GM12878 (cell line): ENCODE measurements around the gene TECPR1. TPM values are rescaled to one million over a fixed set of nuclear protein-coding genes. Genes with fewer than 3 reads are reported as not detected.

Experiments
- BACH1 ChIP-seq: fragments of 450-650 bp; IDR thresholded peaks from 2 replicates; pipeline ENCODE4 v1.6.1; 2017; ENCODE audit warnings: mild to moderate bottlenecking, borderline replicate concordance
- DPF2 ChIP-seq: fragments of 450-650 bp; IDR thresholded peaks from 2 replicates; pipeline ENCODE4 v1.6.1; 2017; ENCODE audit warnings: mild to moderate bottlenecking
- EGR1 ChIP-seq, 2 experiments: IDR thresholded peaks; 1 replicate in 1 of 2; 2 replicates in 1 of 2; pipeline ENCODE4 v1.6.1; 2011 to 2012; ENCODE audit warnings: low read depth in 2 of 2, low read length in 2 of 2, borderline replicate concordance in 1 of 2, mild to moderate bottlenecking in 1 of 2, moderate library complexity in 1 of 2
- HCFC1 ChIP-seq: fragments of 150-350 bp; IDR thresholded peaks from 2 replicates; pipeline ENCODE4 v1.6.1; 2014; ENCODE audit warnings: low read length
- LARP7 ChIP-seq: fragments of 450-650 bp; IDR thresholded peaks from 2 replicates; pipeline ENCODE4 v1.6.1; 2017; ENCODE audit warnings: mild to moderate bottlenecking
- MEF2B ChIP-seq: fragments of 450-650 bp; IDR thresholded peaks from 2 replicates; pipeline ENCODE4 v1.6.1; 2018; ENCODE audit warnings: mild to moderate bottlenecking, moderate library complexity; ENCODE audit not compliant: partially characterized antibody, poor library complexity, severe bottlenecking
- NFIC ChIP-seq: IDR thresholded peaks from 2 replicates; pipeline ENCODE4 v1.6.1; 2012; ENCODE audit warnings: low read depth, mild to moderate bottlenecking, inconsistent platforms, low read length, moderate library complexity
- NR2F1 ChIP-seq: fragments of 450-650 bp; conservative IDR thresholded peaks from 2 replicates; pipeline ENCODE4 v1.6.1; 2017; ENCODE audit warnings: mild to moderate bottlenecking
- POLR2A ChIP-seq: IDR thresholded peaks from 2 replicates; pipeline ENCODE4 v1.6.1; 2011; ENCODE audit warnings: low read depth, mild to moderate bottlenecking, low read length
- POU2F2 ChIP-seq: IDR thresholded peaks from 3 replicates; pipeline ENCODE4 v1.6.1; 2011; ENCODE audit warnings: low read depth, mild to moderate bottlenecking, low read length, borderline replicate concordance
- RUNX3 ChIP-seq: IDR thresholded peaks from 2 replicates; pipeline ENCODE4 v1.6.1; 2012; ENCODE audit warnings: low read length, inconsistent platforms
- TCF3 ChIP-seq: IDR thresholded peaks from 2 replicates; pipeline ENCODE4 v1.6.1; 2012; ENCODE audit warnings: low read depth, mild to moderate bottlenecking, low read length, borderline replicate concordance; ENCODE audit not compliant: insufficient read depth
- USF1 ChIP-seq: IDR thresholded peaks from 2 replicates; pipeline ENCODE4 v1.6.1; 2011; ENCODE audit warnings: borderline replicate concordance, low read depth, mild to moderate bottlenecking, moderate library complexity, mixed read lengths, low read length; ENCODE audit not compliant: insufficient read depth; ENCODE audit errors: extremely low read length
- polyA plus RNA-seq, 11 experiments: library from polyadenylated mRNA; depleted of rRNA in 4 of 11; unstranded in 6 of 11; stranded (reverse) in 5 of 11; fragments of >200 nt; fragmentation: Nextera tagmentation in 4 of 11; fragmentation: Illumina TruSeq in 1 of 11; extraction: Ambion mirVana in 4 of 11; extraction: Trizol in 1 of 11; gene quantifications; 1 replicate in 1 of 11; 2 replicates in 10 of 11; pipeline versions ENCODE4 v1.2.1 to v1.2.3, GENCODE V29; 2011 to 2016; ENCODE audit warnings: inconsistent platforms in 2 of 11, missing spikeins in 2 of 11, low read depth in 1 of 11
- total RNA-seq, 4 experiments: library from RNA; depleted of rRNA in 3 of 4; stranded (reverse); fragments of >200 nt in 3 of 4; fragmentation: Illumina TruSeq in 1 of 4; extraction: Trizol in 1 of 4; gene quantifications; 2 replicates each; pipeline versions ENCODE4 v1.2.1 to v1.2.3, GENCODE V29; 2013 to 2021
- TF ChIP-seq, protein P1 (sequence below): IDR thresholded peaks from 2 replicates; pipeline ENCODE4 v1.6.1; 2011; ENCODE audit warnings: mild to moderate bottlenecking, low read depth, low read length, moderate library complexity; ENCODE audit not compliant: insufficient replicate concordance
- TF ChIP-seq, protein P2 (sequence below): fragments of 450-650 bp; IDR thresholded peaks from 2 replicates; pipeline ENCODE4 v1.6.1; 2016; ENCODE audit warnings: mild to moderate bottlenecking
- TF ChIP-seq, protein P3 (sequence below): IDR thresholded peaks from 2 replicates; pipeline ENCODE4 v1.6.1; 2012; ENCODE audit warnings: improper control_type of control experiment, low read depth, low read length; ENCODE audit not compliant: insufficient replicate concordance
- TF ChIP-seq, protein P4 (sequence below), 3 experiments: IDR thresholded peaks in 2 of 3; conservative IDR thresholded peaks in 1 of 3; 2 replicates each; pipeline ENCODE4 v1.5.1; 2011; ENCODE audit warnings: low read depth in 3 of 3, low read length in 3 of 3, mild to moderate bottlenecking in 3 of 3, control low read depth in 2 of 3, moderate library complexity in 2 of 3, inconsistent platforms in 1 of 3, mixed read lengths in 1 of 3; ENCODE audit not compliant: control insufficient read depth in 2 of 3, insufficient read depth in 1 of 3; ENCODE audit errors: extremely low read depth in 1 of 3

The TECPR1 gene
- total and polyA plus RNA-seq, 10 of the 15 experiments (the other 5 are each of a cell fraction or from before 2014, with no cell fraction given) = 0.26 to 16.8 (median 4.2) TPM

DNA sequence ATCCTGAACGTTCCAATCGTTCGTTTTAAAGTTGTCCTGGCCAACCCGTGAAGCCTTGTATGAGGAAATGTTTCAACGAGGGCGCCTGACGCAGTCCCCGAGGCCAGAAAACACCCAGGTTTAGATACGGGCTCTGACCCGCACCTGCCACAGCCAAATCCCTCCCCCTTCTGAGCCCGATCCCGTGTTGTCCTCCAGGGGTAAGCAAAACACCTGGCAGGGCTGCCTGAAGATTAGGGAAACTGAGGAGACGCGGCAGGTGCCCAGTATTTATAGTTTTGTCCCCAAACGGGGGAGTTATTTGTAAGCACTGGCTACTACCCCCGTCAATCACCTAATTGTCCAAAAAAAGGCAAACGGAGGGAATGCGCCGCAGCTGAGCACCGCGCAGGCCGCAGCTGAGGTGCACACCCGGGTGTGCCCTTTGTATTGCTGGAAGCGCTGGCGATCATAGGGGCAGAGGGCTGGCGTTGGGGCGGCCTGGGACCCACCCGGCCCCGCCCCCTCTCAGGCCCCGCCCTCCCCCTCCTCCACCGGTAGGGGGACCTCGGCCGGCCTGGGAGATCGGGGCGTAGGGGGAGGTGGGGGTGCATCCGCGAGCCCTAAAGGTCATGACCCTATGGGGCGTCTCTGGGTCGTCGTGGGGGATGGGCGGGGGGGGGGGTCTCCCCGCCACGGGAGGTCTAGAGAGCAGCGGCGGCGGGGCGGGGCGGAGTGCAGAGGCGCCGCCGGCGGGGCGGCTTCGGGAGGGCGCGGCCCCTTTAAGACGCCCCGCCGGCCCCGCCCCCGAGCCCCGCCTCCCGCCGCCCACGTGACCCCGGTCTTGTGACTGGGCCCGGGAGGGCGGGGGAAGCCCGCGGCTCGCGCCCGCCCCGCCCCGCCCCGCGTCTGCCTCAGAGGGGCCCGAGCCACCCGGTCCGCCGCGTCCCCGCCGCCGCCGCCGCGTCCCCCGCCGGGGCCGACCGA lies 29.0 kb upstream of the TECPR1 start, which contains the start of gene BRI3 (continued):
- TF ChIP-seq, protein P1, sequence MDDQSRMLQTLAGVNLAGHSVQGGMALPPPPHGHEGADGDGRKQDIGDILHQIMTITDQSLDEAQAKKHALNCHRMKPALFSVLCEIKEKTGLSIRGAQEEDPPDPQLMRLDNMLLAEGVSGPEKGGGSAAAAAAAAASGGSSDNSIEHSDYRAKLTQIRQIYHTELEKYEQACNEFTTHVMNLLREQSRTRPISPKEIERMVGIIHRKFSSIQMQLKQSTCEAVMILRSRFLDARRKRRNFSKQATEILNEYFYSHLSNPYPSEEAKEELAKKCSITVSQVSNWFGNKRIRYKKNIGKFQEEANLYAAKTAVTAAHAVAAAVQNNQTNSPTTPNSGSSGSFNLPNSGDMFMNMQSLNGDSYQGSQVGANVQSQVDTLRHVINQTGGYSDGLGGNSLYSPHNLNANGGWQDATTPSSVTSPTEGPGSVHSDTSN = peak; percentile 58
- no peak for TF ChIP-seq NFIC
- TF ChIP-seq RUNX3 = no peak
- TF ChIP-seq LARP7 = peak; percentile 38; the same call in 1 of the 2 replicates
- TF ChIP-seq POU2F2 = peak; percentile 45; the same call in 1 of the 3 replicates
- TF ChIP-seq TCF3 = 0 out of 2 replicates have a peak, but pooled peaks have one; percentile 20
- TF ChIP-seq NR2F1 = no peak
- TF ChIP-seq, protein P2, sequence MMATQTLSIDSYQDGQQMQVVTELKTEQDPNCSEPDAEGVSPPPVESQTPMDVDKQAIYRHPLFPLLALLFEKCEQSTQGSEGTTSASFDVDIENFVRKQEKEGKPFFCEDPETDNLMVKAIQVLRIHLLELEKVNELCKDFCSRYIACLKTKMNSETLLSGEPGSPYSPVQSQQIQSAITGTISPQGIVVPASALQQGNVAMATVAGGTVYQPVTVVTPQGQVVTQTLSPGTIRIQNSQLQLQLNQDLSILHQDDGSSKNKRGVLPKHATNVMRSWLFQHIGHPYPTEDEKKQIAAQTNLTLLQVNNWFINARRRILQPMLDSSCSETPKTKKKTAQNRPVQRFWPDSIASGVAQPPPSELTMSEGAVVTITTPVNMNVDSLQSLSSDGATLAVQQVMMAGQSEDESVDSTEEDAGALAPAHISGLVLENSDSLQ = peak; percentile 86
- peak; percentile 77 for TF ChIP-seq POLR2A
- TF ChIP-seq DPF2 = no peak
- TF ChIP-seq USF1 = peak; percentile 77
- TF ChIP-seq MEF2B = no peak
- peak in 1 of 2 experiments; percentile 50; a peak in 2 of 3 replicates for TF ChIP-seq EGR1 (IDR thresholded peaks at IDR 0.05; ENCODE audit: borderline replicate concordance in 1 of 2, low read depth in 2 of 2, low read length in 2 of 2)
- TF ChIP-seq, protein P3, sequence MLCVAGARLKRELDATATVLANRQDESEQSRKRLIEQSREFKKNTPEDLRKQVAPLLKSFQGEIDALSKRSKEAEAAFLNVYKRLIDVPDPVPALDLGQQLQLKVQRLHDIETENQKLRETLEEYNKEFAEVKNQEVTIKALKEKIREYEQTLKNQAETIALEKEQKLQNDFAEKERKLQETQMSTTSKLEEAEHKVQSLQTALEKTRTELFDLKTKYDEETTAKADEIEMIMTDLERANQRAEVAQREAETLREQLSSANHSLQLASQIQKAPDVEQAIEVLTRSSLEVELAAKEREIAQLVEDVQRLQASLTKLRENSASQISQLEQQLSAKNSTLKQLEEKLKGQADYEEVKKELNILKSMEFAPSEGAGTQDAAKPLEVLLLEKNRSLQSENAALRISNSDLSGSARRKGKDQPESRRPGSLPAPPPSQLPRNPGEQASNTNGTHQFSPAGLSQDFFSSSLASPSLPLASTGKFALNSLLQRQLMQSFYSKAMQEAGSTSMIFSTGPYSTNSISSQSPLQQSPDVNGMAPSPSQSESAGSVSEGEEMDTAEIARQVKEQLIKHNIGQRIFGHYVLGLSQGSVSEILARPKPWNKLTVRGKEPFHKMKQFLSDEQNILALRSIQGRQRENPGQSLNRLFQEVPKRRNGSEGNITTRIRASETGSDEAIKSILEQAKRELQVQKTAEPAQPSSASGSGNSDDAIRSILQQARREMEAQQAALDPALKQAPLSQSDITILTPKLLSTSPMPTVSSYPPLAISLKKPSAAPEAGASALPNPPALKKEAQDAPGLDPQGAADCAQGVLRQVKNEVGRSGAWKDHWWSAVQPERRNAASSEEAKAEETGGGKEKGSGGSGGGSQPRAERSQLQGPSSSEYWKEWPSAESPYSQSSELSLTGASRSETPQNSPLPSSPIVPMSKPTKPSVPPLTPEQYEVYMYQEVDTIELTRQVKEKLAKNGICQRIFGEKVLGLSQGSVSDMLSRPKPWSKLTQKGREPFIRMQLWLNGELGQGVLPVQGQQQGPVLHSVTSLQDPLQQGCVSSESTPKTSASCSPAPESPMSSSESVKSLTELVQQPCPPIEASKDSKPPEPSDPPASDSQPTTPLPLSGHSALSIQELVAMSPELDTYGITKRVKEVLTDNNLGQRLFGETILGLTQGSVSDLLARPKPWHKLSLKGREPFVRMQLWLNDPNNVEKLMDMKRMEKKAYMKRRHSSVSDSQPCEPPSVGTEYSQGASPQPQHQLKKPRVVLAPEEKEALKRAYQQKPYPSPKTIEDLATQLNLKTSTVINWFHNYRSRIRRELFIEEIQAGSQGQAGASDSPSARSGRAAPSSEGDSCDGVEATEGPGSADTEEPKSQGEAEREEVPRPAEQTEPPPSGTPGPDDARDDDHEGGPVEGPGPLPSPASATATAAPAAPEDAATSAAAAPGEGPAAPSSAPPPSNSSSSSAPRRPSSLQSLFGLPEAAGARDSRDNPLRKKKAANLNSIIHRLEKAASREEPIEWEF = no peak
- TF ChIP-seq, protein P4, sequence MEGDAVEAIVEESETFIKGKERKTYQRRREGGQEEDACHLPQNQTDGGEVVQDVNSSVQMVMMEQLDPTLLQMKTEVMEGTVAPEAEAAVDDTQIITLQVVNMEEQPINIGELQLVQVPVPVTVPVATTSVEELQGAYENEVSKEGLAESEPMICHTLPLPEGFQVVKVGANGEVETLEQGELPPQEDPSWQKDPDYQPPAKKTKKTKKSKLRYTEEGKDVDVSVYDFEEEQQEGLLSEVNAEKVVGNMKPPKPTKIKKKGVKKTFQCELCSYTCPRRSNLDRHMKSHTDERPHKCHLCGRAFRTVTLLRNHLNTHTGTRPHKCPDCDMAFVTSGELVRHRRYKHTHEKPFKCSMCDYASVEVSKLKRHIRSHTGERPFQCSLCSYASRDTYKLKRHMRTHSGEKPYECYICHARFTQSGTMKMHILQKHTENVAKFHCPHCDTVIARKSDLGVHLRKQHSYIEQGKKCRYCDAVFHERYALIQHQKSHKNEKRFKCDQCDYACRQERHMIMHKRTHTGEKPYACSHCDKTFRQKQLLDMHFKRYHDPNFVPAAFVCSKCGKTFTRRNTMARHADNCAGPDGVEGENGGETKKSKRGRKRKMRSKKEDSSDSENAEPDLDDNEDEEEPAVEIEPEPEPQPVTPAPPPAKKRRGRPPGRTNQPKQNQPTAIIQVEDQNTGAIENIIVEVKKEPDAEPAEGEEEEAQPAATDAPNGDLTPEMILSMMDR (IDR thresholded peaks at IDR 0.05 in 2 of 3, conservative IDR thresholded peaks at IDR 0.05 in 1 of 3; ENCODE audit: control insufficient read depth in 2 of 3, extremely low read depth in 1 of 3, insufficient read depth in 1 of 3, low read depth in 3 of 3, low read length in 3 of 3) = 0 out of 6 replicates have a peak, but pooled peaks of 1 of the 3 experiments have one; percentile 12
- peak; percentile 31; the same call in 1 of the 2 replicates for TF ChIP-seq BACH1
- no peak for TF ChIP-seq HCFC1
